GM23248 (cell line): Measurements from ENCODE around the gene DAB1.

ENCODE experiments used
- EZH2 ChIP-seq: fragments of 200-600 bp; sonication (generic); IDR thresholded peaks from 2 replicates; pipeline ENCODE4 v1.6.1; 2018; ENCODE audit warnings: antibody characterized with exemption, mild to moderate bottlenecking; ENCODE audit not compliant: insufficient read depth, poor library complexity, severe bottlenecking
- EZH2phosphoT487 ChIP-seq: fragments of 200-600 bp; sonication (generic); IDR thresholded peaks from 2 replicates; pipeline ENCODE4 v1.6.1; 2018; ENCODE audit warnings: antibody characterized with exemption, moderate library complexity, mild to moderate bottlenecking, low read depth; ENCODE audit not compliant: insufficient read depth

- no peak for TF ChIP-seq EZH2phosphoT487
- TF ChIP-seq EZH2 = no peak
These were observed 382.0 kb downstream of the DAB1 start for GRCh38 chr1:57041901-57042300.
